IMR-90 (cell line): ENCODE results near the gene TNKS2. TPM values are rescaled to one million over a fixed set of nuclear protein-coding genes. Genes with fewer than 3 reads are reported as not detected.

Source experiments
- ATAC-seq: fragments of 200-7000 bp; cut with Tn5 transposase; 2 replicates; pipeline ENCODE4 v1.9.1; 2020; ENCODE audit warnings: low read depth, mild to moderate bottlenecking, moderate library complexity
- BruUV-seq: library from RNA; stranded (reverse); fragments of 400-500 nt; replicated peaks from 2 replicates; lab custom pipeline; 2021; lab: Mats Ljungman, UMichigan
- CTCF ChIA-PET: fragments of 300-600 bp; formaldehyde crosslinking; extraction: SDS; loops from one replicate; lab custom pipeline; 2021; ENCODE audit warnings: antibody characterized with exemption; lab: Yijun Ruan, JAX
- POLR2A ChIA-PET: fragments of 300-600 bp; sonication (Branson Sonifier 250); formaldehyde crosslinking; loops from one replicate; lab custom pipeline; 2022; ENCODE audit warnings: antibody characterized with exemption; ENCODE audit not compliant: unreplicated experiment; lab: Charles Lee
- DNase-seq: peaks from one replicate; pipeline ENCODE4 v3.0.0; 2013
- H2AFZ ChIP-seq: replicated peaks from 2 replicates; pipeline ENCODE3; 2013; ENCODE audit warnings: low read length, mild to moderate bottlenecking; ENCODE audit not compliant: poor library complexity
- H2AK5ac ChIP-seq: 2 replicates; pipeline ENCODE4 v1.6.1; 2013; ENCODE audit warnings: low read depth, low read length, inconsistent platforms
- H2AK9ac ChIP-seq: replicated peaks from 2 replicates; pipeline ENCODE3; 2013; ENCODE audit warnings: mild to moderate bottlenecking, low read depth, low read length, moderate library complexity; ENCODE audit not compliant: poor library complexity
- H2BK120ac ChIP-seq: 2 replicates; pipeline ENCODE4 v1.6.1; 2013; ENCODE audit warnings: low read depth, low read length, inconsistent platforms
- H2BK15ac ChIP-seq: 3 replicates; pipeline ENCODE4 v1.6.1; 2013; ENCODE audit warnings: low read depth, low read length, inconsistent platforms
- H2BK20ac ChIP-seq: 2 replicates; pipeline ENCODE4 v1.6.1; 2013; ENCODE audit warnings: low read depth, mild to moderate bottlenecking, inconsistent platforms, low read length, moderate library complexity
- H2BK5ac ChIP-seq: 2 replicates; pipeline ENCODE4 v1.6.1; 2013; ENCODE audit warnings: mild to moderate bottlenecking, low read depth, low read length, inconsistent platforms; ENCODE audit not compliant: poor library complexity, severe bottlenecking
- H3K14ac ChIP-seq: replicated peaks from 2 replicates; pipeline ENCODE4 v1.6.1; 2013; ENCODE audit warnings: low read depth, low read length, inconsistent platforms
- H3K18ac ChIP-seq: 2 replicates; pipeline ENCODE4 v1.6.1; 2013; ENCODE audit warnings: low read depth, low read length, control low read depth
- H3K23ac ChIP-seq: 2 replicates; pipeline ENCODE4 v1.6.1; 2013; ENCODE audit warnings: low read depth, low read length, inconsistent platforms
- H3K27ac ChIP-seq: 2 replicates; pipeline ENCODE4 v1.5.1; 2013; ENCODE audit warnings: mild to moderate bottlenecking, control low read depth, low read length; ENCODE audit not compliant: insufficient read depth
- H3K27me3 ChIP-seq: 2 replicates; pipeline ENCODE4 v1.6.1; 2013; ENCODE audit warnings: low read length; ENCODE audit not compliant: control insufficient read depth, insufficient read depth
- H3K36me3 ChIP-seq: 2 replicates; pipeline ENCODE4 v1.6.1; 2013; ENCODE audit warnings: low read length, mixed read lengths; ENCODE audit not compliant: control insufficient read depth, insufficient read depth
- H3K4ac ChIP-seq: 2 replicates; pipeline ENCODE4 v1.6.1; 2013; ENCODE audit warnings: low read depth, low read length, inconsistent platforms
- H3K4me1 ChIP-seq: 2 replicates; pipeline ENCODE4 v1.6.1; 2013; ENCODE audit warnings: low read length, mixed read lengths; ENCODE audit not compliant: control insufficient read depth, insufficient read depth
- H3K4me2 ChIP-seq: 2 replicates; pipeline ENCODE4 v1.6.1; 2013; ENCODE audit warnings: low read depth, mild to moderate bottlenecking, control low read depth, low read length, moderate library complexity
- H3K4me3 ChIP-seq: 2 replicates; pipeline ENCODE4 v1.5.1; 2013; ENCODE audit warnings: low read depth, mild to moderate bottlenecking, control low read depth, low read length, moderate library complexity; ENCODE audit not compliant: insufficient read depth
- H3K56ac ChIP-seq: 2 replicates; pipeline ENCODE4 v1.6.1; 2013; ENCODE audit warnings: low read length, inconsistent platforms; ENCODE audit not compliant: insufficient read depth; ENCODE audit errors: extremely low read depth
- H3K79me1 ChIP-seq, 2 experiments: 2 replicates each; pipeline ENCODE4 v1.6.1; 2013; ENCODE audit warnings: low read length in 2 of 2, inconsistent platforms in 1 of 2, low read depth in 1 of 2
- H3K9ac ChIP-seq: 2 replicates; pipeline ENCODE4 v1.6.1; 2013; ENCODE audit warnings: low read depth, low read length, control low read depth
- H3K9me1 ChIP-seq: 2 replicates; pipeline ENCODE4 v1.6.1; 2013; ENCODE audit warnings: low read length, inconsistent platforms; ENCODE audit not compliant: insufficient read depth
- H3K9me3 ChIP-seq: 2 replicates; pipeline ENCODE4 v1.6.1; 2013; ENCODE audit warnings: low read length; ENCODE audit not compliant: control insufficient read depth, insufficient read depth
- H4K20me1 ChIP-seq: 2 replicates; pipeline ENCODE4 v1.6.1; 2013; ENCODE audit warnings: low read length, inconsistent platforms; ENCODE audit not compliant: insufficient read depth
- H4K5ac ChIP-seq: 2 replicates; pipeline ENCODE4 v1.6.1; 2013; ENCODE audit warnings: mild to moderate bottlenecking, low read depth, low read length, control low read depth
- H4K8ac ChIP-seq, 2 experiments: 2 replicates each; pipeline ENCODE4 v1.6.1; 2013; ENCODE audit warnings: low read depth in 2 of 2, low read length in 2 of 2, control low read depth in 1 of 2, inconsistent platforms in 1 of 2
- H4K91ac ChIP-seq: 2 replicates; pipeline ENCODE4 v1.6.1; 2013; ENCODE audit warnings: low read depth, low read length, inconsistent platforms; ENCODE audit not compliant: insufficient read depth
- CEBPB ChIP-seq: IDR thresholded peaks from 2 replicates; pipeline ENCODE4 v1.6.1; 2012; ENCODE audit warnings: low read depth, low read length, improper control_type of control experiment
- CHD1 ChIP-seq: IDR thresholded peaks from 2 replicates; pipeline ENCODE4 v1.6.1; 2012; ENCODE audit warnings: low read depth, low read length, improper control_type of control experiment
- FOS ChIP-seq: fragments of 150-350 bp; IDR thresholded peaks from 2 replicates; pipeline ENCODE4 v1.6.1; 2016; ENCODE audit warnings: low read depth, low read length
- MAFK ChIP-seq: IDR thresholded peaks from 2 replicates; pipeline ENCODE4 v1.6.1; 2012; ENCODE audit warnings: low read depth, low read length, improper control_type of control experiment
- MXI1 ChIP-seq: IDR thresholded peaks from 2 replicates; pipeline ENCODE4 v1.6.1; 2012; ENCODE audit warnings: low read depth, mild to moderate bottlenecking, low read length, moderate library complexity, borderline replicate concordance
- POLR2A ChIP-seq: IDR thresholded peaks from 2 replicates; pipeline ENCODE4 v1.6.1; 2012; ENCODE audit warnings: mild to moderate bottlenecking, low read depth, low read length
- RAD21 ChIP-seq: IDR thresholded peaks from 2 replicates; pipeline ENCODE4 v1.6.1; 2012; ENCODE audit warnings: low read length, improper control_type of control experiment
- RCOR1 ChIP-seq: IDR thresholded peaks from 2 replicates; pipeline ENCODE4 v1.6.1; 2012; ENCODE audit warnings: mild to moderate bottlenecking, low read length, improper control_type of control experiment; ENCODE audit not compliant: insufficient replicate concordance
- RFX5 ChIP-seq: IDR thresholded peaks from 2 replicates; pipeline ENCODE4 v1.8.0; 2012; ENCODE audit warnings: low read depth, mild to moderate bottlenecking, low read length, moderate library complexity
- SMC3 ChIP-seq: fragments of 150-350 bp; IDR thresholded peaks from 2 replicates; pipeline ENCODE4 v1.6.1; 2016; ENCODE audit warnings: low read depth, mild to moderate bottlenecking, antibody characterized with exemption, low read length, moderate library complexity
- USF2 ChIP-seq: fragments of 150-350 bp; IDR thresholded peaks from 2 replicates; pipeline ENCODE4 v1.6.1; 2017; ENCODE audit warnings: mild to moderate bottlenecking, antibody characterized with exemption, low read length, low read depth
- WGBS, 2 experiments: methylation state at CpG; one replicate each; pipeline versions ENCODE4 v1.1.5 to v1.1.7; 2013; ENCODE audit warnings: missing lambda C conversion rate in 2 of 2; ENCODE audit not compliant: insufficient read length in 1 of 2; ENCODE audit errors: extremely low coverage in 2 of 2; 5-methylcytosine and 5-hydroxymethylcytosine counted together
- dilution Hi-C: fragments of 300-500 bp; cut with HindIII; formaldehyde crosslinking; loops from one replicate; pipeline ENCODE4 v1.14.3; 2018; ENCODE audit warnings: low sequenced_read_pairs; ENCODE audit not compliant: unreplicated experiment
- in situ Hi-C: fragments of 300-500 bp; cut with MboI; formaldehyde crosslinking; loops from 3 replicates; pipeline ENCODE4 v1.14.3; 2019; ENCODE audit warnings: low sequenced_read_pairs, inconsistent platforms, mixed read lengths
- intact Hi-C: fragments of 100-400 bp; cut with micrococcal nuclease; formaldehyde crosslinking; loops from 2 replicates; pipeline ENCODE4 v1.10.0; 2022
- polyA plus RNA-seq, 3 experiments: library from polyadenylated mRNA; depleted of rRNA; stranded (reverse); fragments of >200 nt; gene quantifications; 2 replicates each; pipeline ENCODE4 v1.2.3, GENCODE V29; 2012; ENCODE audit warnings: low replicate concordance in 1 of 3
- total RNA-seq: library from RNA; depleted of rRNA; stranded (reverse); fragments of >200 nt; gene quantifications from 2 replicates; pipeline ENCODE4 v1.2.3, GENCODE V29; 2012
- TF ChIP-seq, protein P1 (sequence below): fragments of 150-350 bp; IDR thresholded peaks from 2 replicates; pipeline ENCODE4 v1.6.1; 2016; ENCODE audit warnings: low read depth, mild to moderate bottlenecking, low read length, moderate library complexity, borderline replicate concordance
- TF ChIP-seq, protein P2 (sequence below): conservative IDR thresholded peaks from 2 replicates; pipeline ENCODE4 v1.5.1; 2012; ENCODE audit warnings: mild to moderate bottlenecking, low read depth, low read length, improper control_type of control experiment

Gene TNKS2
- total and polyA plus RNA-seq, 2 of the 4 experiments (the other 2 are of a cell fraction): 17.0 to 41.4 TPM

- Histone ChIP-seq H3K4ac (no peak overlapping the region), H2BK5ac (no peak overlapping the region), H3K4me2 (no peak overlapping the region), H4K20me1 (no peaks in the 10 kb centered on the region), H3K9me3 (no peaks in the 10 kb centered on the region), H2BK15ac (no peak overlapping the region), H3K4me1 (no peaks in the 10 kb centered on the region), H2AK9ac (no peak overlapping the region), H3K14ac (no peak overlapping the region), H3K56ac (no peak overlapping the region), H2AK5ac (no peak overlapping the region), H3K27me3 (peaks cover 10% of the 10 kb centered on the region), H4K5ac (no peak overlapping the region), H3K9me1 (no peaks in the 10 kb centered on the region), H3K9ac (no peak overlapping the region), H3K36me3 (no peaks in the 10 kb centered on the region), H3K27ac (no peak overlapping the region), H3K23ac (no peak overlapping the region), H2AFZ (no peak overlapping the region), H3K18ac (no peak overlapping the region), H3K79me1 (no peaks in the 10 kb centered on the region), H3K4me3 (no peak overlapping the region), H4K91ac (no peak overlapping the region), H2BK120ac (no peak overlapping the region), H2BK20ac (no peak overlapping the region), H4K8ac (no peak overlapping the region)
- no CpG with 5 or more reads among the region's 1 CpG for WGBS, 2 experiments
- ChIA-PET POLR2A (interaction anchor here (0.6 kb wide), 1 partner anchor 394 kb away, joined by 3 read pairs; no protein-coding TSS in a partner anchor), CTCF (no interaction called here)
- in situ Hi-C loops (no loop called here), intact Hi-C loops (no loop called here), dilution Hi-C loops (no loop called here)
- BruUV-seq: no TSS peak
- ATAC-seq: no peak
- no peak for TF ChIP-seq CHD1
- no peak for TF ChIP-seq MXI1
- TF ChIP-seq RFX5: no peak
- TF ChIP-seq, protein P1, sequence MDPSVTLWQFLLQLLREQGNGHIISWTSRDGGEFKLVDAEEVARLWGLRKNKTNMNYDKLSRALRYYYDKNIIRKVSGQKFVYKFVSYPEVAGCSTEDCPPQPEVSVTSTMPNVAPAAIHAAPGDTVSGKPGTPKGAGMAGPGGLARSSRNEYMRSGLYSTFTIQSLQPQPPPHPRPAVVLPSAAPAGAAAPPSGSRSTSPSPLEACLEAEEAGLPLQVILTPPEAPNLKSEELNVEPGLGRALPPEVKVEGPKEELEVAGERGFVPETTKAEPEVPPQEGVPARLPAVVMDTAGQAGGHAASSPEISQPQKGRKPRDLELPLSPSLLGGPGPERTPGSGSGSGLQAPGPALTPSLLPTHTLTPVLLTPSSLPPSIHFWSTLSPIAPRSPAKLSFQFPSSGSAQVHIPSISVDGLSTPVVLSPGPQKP: no peak
- TF ChIP-seq RAD21: no peak
- no peak for TF ChIP-seq RCOR1
- TF ChIP-seq CEBPB: no peak
- no peak for TF ChIP-seq USF2
- TF ChIP-seq FOS: no peak
- no peak for TF ChIP-seq MAFK
- TF ChIP-seq, protein P2, sequence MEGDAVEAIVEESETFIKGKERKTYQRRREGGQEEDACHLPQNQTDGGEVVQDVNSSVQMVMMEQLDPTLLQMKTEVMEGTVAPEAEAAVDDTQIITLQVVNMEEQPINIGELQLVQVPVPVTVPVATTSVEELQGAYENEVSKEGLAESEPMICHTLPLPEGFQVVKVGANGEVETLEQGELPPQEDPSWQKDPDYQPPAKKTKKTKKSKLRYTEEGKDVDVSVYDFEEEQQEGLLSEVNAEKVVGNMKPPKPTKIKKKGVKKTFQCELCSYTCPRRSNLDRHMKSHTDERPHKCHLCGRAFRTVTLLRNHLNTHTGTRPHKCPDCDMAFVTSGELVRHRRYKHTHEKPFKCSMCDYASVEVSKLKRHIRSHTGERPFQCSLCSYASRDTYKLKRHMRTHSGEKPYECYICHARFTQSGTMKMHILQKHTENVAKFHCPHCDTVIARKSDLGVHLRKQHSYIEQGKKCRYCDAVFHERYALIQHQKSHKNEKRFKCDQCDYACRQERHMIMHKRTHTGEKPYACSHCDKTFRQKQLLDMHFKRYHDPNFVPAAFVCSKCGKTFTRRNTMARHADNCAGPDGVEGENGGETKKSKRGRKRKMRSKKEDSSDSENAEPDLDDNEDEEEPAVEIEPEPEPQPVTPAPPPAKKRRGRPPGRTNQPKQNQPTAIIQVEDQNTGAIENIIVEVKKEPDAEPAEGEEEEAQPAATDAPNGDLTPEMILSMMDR: no peak
- TF ChIP-seq SMC3: no peak
- TF ChIP-seq POLR2A: no peak
- no peak for DNase-seq
These were observed 25.4 kb upstream of the TNKS2 start for GRCh38 chr10:91772869-91773268.
